ENCODE measurements around the gene PIGK.

PIGK gene

DNA sequence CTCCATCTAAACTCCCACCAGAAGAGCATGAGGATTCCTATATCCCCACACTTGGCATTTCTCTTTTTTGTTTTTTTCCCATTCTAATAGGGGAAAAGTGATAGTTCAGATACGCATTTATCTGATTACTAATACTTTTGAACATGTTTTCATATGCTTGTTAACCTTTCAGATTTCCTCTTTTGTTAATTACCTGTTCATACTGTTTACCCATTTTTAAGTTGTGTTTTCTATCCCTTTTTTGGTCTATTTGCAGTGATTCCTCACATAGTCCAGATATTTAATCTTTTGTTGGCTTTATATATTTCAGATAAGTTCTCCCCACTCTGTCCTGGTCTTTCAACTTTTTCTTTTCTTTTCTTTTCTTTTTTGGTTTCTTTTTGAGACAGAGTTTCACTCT, 13.6 kb upstream of the PIGK start:
- no peak for DNase-seq (ENCODE audit: low read depth)
- TF ChIP-seq MYC (IDR thresholded peaks at IDR 0.05; ENCODE audit: low read depth, low read length) (no peak), POLR2A (IDR thresholded peaks at IDR 0.05; ENCODE audit: extremely low read depth, insufficient read length) (no peak)
- TF ChIP-seq, protein P1, sequence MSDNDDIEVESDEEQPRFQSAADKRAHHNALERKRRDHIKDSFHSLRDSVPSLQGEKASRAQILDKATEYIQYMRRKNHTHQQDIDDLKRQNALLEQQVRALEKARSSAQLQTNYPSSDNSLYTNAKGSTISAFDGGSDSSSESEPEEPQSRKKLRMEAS (IDR thresholded peaks at IDR 0.05; ENCODE audit: low read depth, low read length), result no peak
- TF ChIP-seq, protein P2, sequence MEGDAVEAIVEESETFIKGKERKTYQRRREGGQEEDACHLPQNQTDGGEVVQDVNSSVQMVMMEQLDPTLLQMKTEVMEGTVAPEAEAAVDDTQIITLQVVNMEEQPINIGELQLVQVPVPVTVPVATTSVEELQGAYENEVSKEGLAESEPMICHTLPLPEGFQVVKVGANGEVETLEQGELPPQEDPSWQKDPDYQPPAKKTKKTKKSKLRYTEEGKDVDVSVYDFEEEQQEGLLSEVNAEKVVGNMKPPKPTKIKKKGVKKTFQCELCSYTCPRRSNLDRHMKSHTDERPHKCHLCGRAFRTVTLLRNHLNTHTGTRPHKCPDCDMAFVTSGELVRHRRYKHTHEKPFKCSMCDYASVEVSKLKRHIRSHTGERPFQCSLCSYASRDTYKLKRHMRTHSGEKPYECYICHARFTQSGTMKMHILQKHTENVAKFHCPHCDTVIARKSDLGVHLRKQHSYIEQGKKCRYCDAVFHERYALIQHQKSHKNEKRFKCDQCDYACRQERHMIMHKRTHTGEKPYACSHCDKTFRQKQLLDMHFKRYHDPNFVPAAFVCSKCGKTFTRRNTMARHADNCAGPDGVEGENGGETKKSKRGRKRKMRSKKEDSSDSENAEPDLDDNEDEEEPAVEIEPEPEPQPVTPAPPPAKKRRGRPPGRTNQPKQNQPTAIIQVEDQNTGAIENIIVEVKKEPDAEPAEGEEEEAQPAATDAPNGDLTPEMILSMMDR (IDR thresholded peaks at IDR 0.05; ENCODE audit: low read depth, low read length), result no peak
- H3K4me3 ChIP-seq (ENCODE audit: low read depth, low read length), result no peak overlapping the region

DNA sequence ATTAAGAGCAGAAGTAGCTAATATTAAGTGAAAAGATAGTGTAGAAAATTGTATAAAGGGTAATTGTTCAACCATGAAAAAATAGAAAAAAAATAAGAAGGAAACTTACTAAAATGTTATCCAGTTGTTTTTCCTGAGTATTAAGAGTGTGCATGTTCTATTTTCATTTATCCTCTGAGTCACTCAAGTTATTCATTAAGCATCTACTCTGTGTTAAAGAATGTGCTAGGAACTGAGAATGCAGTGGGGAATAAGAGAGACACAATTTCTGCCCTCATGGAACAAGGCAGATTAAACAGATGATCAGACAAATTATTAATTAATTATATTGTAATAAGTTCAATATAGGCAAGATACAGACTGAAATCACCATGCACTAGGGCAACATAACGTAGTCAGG, 10.8 kb upstream of the PIGK start:
- TF ChIP-seq, protein P1 (IDR thresholded peaks at IDR 0.05; ENCODE audit: low read depth, low read length), result no peak
- no peak for TF ChIP-seq MYC (IDR thresholded peaks at IDR 0.05; ENCODE audit: low read depth, low read length)
- no peak for TF ChIP-seq POLR2A (IDR thresholded peaks at IDR 0.05; ENCODE audit: extremely low read depth, insufficient read length)
- TF ChIP-seq, protein P2 (IDR thresholded peaks at IDR 0.05; ENCODE audit: low read depth, low read length), result no peak
- DNase-seq (ENCODE audit: low read depth), result no peak

DNA sequence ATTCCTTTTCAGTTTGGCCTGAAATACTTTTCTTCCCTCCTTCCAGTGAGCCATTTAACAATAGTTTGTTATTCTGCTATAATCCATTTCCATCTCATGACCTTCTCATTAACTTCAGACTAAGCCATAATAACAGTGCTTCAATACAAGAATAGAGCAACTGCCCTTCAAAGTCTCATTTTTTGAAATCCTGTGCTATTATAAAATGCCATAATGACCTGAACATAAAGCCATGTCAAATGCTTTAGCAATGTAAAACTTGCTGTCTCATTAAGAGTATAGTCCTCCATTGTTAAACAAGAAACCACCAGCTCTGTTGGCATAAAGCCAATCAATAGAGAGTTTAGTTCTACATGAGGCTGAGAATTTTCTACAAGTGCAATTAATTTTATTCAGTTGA, 9.6 kb upstream of the PIGK start:
- no peak for DNase-seq (ENCODE audit: low read depth)
- no peak overlapping the region for H3K4me3 ChIP-seq (ENCODE audit: low read depth, low read length)
- TF ChIP-seq, protein P2 (IDR thresholded peaks at IDR 0.05; ENCODE audit: low read depth, low read length), result no peak
- TF ChIP-seq POLR2A (IDR thresholded peaks at IDR 0.05; ENCODE audit: extremely low read depth, insufficient read length), result no peak
- TF ChIP-seq, protein P1 (IDR thresholded peaks at IDR 0.05; ENCODE audit: low read depth, low read length), result no peak

More for the DNA sequence above, 10.8 kb upstream of the PIGK start:
- no peak overlapping the region for H3K4me3 ChIP-seq (ENCODE audit: low read depth, low read length)

DNA sequence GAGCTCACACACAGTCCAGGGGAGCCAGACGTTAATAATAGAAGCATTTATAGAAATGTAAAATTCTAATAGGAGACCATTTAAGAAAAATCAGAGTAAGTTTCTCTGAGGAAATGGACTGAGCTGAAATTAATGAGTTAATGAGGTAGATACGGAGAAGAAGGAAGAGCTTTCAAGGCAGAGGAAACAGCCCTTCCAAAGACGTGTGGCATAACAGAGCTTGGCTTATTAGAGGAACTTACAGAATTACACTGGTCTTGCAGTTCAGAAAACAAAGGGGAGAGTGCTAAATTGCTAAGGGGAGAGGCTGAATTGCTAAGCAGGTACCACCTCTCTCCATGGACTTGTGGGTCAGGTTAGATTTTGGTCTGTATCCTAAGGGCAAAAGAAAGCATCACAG, 8.2 kb upstream of the PIGK start:
- TF ChIP-seq, protein P2 (IDR thresholded peaks at IDR 0.05; ENCODE audit: low read depth, low read length), result no peak
- TF ChIP-seq MYC (IDR thresholded peaks at IDR 0.05; ENCODE audit: low read depth, low read length) (no peak), POLR2A (IDR thresholded peaks at IDR 0.05; ENCODE audit: extremely low read depth, insufficient read length) (no peak)
- TF ChIP-seq, protein P1 (IDR thresholded peaks at IDR 0.05; ENCODE audit: low read depth, low read length), result no peak
- peak; percentile 19 for DNase-seq (ENCODE audit: low read depth)
- H3K4me3 ChIP-seq (ENCODE audit: low read depth, low read length), result no peak overlapping the region

DNA sequence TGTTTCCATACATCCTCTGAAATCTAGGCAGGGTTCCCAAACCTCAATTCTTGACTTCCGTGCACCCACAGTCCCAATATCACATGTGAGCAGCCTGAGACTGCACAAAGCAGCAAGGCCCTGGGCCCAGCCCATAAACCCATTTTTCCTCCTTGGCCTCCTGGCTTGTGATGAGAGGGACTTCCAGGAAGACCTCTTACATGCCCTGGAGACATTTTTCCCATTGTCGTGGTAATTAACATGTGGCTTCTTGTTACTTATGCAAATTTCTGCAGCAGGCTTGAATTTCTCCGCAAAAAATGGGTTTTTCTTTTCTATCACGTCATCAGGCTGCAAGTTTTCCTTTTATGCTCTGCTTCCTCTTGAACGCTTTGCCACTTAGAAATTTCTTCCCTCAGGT, 3.3 kb upstream of the PIGK start:
- H3K4me3 ChIP-seq (ENCODE audit: low read depth, low read length), result no peak overlapping the region
- no peak for DNase-seq (ENCODE audit: low read depth)
- TF ChIP-seq POLR2A (IDR thresholded peaks at IDR 0.05; ENCODE audit: extremely low read depth, insufficient read length) (no peak), MYC (IDR thresholded peaks at IDR 0.05; ENCODE audit: low read depth, low read length) (no peak)
- TF ChIP-seq, protein P1 (IDR thresholded peaks at IDR 0.05; ENCODE audit: low read depth, low read length), result no peak
- TF ChIP-seq, protein P2 (IDR thresholded peaks at IDR 0.05; ENCODE audit: low read depth, low read length), result no peak
